Islet of Langerhans (tissue), 1 donor: ENCODE data around the gene DRAP1.

Experiments used
- FAIRE-seq: peaks from one replicate; lab custom pipeline; 2011; peaks lifted over from hg19 to GRCh38; lab: Jason Lieb, UNC

Gene DRAP1

GRCh38 chr11:65965986-65966762 lies 46.9 kb downstream of the DRAP1 start:
- FAIRE-seq = no peak

GRCh38 chr11:65967329-65967934 lies 48.2 kb downstream of the DRAP1 start:
- FAIRE-seq = no peak

DNA sequence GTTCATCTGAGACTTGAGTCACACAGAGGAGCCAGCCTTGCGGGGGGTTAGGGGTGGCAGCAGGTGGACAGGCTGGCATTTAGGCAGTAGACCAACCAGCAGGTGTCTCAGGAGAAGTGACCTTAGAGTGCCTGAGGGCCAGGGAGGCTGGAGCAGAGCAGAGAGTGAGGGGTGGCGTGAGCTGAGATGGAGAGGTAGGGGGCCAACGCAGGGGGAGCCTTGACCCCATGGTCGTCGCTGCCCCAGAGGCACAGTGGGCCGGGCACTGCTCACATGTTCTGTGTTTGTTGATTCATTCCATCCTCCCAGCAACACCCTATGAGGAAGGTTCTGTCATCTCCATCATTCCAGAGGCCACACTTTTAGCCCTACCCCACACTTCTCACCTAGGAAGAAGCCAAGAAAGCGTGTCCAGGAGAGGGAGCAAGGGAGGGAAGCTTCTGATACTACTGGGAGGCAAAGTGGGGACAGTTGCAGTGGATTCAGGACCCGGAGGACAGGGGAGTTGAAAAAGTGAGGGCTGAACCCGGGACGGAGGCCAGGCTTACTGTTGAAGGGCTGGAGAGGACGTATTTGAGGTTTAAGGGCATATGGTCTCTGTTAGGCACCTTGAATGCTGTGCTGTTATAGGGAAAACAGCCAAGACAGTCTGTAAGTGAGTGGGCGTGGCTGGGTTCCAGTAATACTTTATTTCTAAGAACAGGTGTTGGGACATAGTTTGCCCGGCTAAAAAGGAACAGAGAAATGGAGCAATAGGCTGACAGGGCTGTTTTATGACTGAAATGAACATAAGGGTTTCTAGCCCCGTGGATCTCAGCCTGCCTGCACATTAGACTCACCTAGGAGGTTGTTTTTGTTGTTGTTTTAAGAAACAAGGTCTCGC lies 49.6 kb downstream of the DRAP1 start:
- FAIRE-seq = no peak
